Measurements from ENCODE around the gene CWF19L2.

The CWF19L2 gene

DNA sequence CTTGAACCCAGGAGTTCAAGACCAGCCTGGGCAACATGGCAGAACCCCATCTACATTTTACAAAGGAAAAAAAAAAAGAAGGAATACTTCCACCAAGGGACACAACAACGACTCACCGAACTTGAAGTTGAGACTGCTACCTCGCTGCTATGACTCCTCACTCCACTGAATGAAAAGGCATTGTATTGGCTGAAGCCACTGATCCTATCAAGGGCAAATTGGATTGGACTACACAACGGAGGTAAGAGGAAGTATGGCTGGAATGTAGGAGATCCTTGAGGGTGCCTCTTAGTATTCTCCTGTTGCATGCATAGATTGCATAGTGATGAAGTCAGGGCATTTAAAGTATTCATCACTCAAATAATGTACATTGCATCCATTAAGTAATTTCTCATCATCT, 97.9 kb downstream of the CWF19L2 start:
- H3K4me2 ChIP-seq (ENCODE audit: low read depth, low read length, poor library complexity, severe bottlenecking): no peak overlapping the region
- H3K79me2 ChIP-seq (ENCODE audit: insufficient read depth, low read length): no peaks in the 10 kb centered on the region
- no peaks in the 10 kb centered on the region for H3F3A ChIP-seq (ENCODE audit: low read depth)
- TF ChIP-seq, protein P1, sequence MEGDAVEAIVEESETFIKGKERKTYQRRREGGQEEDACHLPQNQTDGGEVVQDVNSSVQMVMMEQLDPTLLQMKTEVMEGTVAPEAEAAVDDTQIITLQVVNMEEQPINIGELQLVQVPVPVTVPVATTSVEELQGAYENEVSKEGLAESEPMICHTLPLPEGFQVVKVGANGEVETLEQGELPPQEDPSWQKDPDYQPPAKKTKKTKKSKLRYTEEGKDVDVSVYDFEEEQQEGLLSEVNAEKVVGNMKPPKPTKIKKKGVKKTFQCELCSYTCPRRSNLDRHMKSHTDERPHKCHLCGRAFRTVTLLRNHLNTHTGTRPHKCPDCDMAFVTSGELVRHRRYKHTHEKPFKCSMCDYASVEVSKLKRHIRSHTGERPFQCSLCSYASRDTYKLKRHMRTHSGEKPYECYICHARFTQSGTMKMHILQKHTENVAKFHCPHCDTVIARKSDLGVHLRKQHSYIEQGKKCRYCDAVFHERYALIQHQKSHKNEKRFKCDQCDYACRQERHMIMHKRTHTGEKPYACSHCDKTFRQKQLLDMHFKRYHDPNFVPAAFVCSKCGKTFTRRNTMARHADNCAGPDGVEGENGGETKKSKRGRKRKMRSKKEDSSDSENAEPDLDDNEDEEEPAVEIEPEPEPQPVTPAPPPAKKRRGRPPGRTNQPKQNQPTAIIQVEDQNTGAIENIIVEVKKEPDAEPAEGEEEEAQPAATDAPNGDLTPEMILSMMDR (conservative IDR thresholded peaks at IDR 0.05; ENCODE audit: low read length): no peak
- no peak for TF ChIP-seq EZH2phosphoT487 (IDR thresholded peaks at IDR 0.05; ENCODE audit: borderline replicate concordance)
- no peaks in the 10 kb centered on the region for H3K27me3 ChIP-seq (ENCODE audit: insufficient read depth, low read length, poor library complexity, severe bottlenecking)
- no peak overlapping the region for H2AFZ ChIP-seq (ENCODE audit: low read length)
- H3K9me3 ChIP-seq (ENCODE audit: insufficient read depth, low read depth, low read length): no peaks in the 10 kb centered on the region
- no peak overlapping the region for H3K9ac ChIP-seq (ENCODE audit: low read depth, low read length, poor library complexity, severe bottlenecking)
- H3K9me2 ChIP-seq (replicated peaks; ENCODE audit: low read depth, low read length): no peaks in the 10 kb centered on the region
- H3K36me3 ChIP-seq (ENCODE audit: insufficient read depth, low read length): 0 out of 2 replicates have a peak, but pooled peaks cover 3% of the 10 kb centered on the region
- no peaks in the 10 kb centered on the region for H3K4me1 ChIP-seq (ENCODE audit: insufficient read depth, low read length, poor library complexity, severe bottlenecking)
- H3K4me3 ChIP-seq (ENCODE audit: low read length, poor library complexity, severe bottlenecking): no peak overlapping the region
- H4K20me1 ChIP-seq (ENCODE audit: insufficient read depth, low read length, poor library complexity, severe bottlenecking): no peaks in the 10 kb centered on the region

GRCh38 chr11:107357877-107358276, 99.7 kb downstream of the CWF19L2 start:
- Histone ChIP-seq H3K79me2 (ENCODE audit: insufficient read depth, low read length) (no peaks in the 10 kb centered on the region), H3K9me3 (ENCODE audit: insufficient read depth, low read depth, low read length) (no peaks in the 10 kb centered on the region), H3K9me2 (replicated peaks; ENCODE audit: low read depth, low read length) (no peaks in the 10 kb centered on the region), H2AFZ (ENCODE audit: low read length) (no peak overlapping the region), H3K9ac (ENCODE audit: low read depth, low read length, poor library complexity, severe bottlenecking) (no peak overlapping the region), H3K4me2 (ENCODE audit: low read depth, low read length, poor library complexity, severe bottlenecking) (no peak overlapping the region), H3K4me3 (ENCODE audit: low read length, poor library complexity, severe bottlenecking) (no peak overlapping the region), H3K4me1 (ENCODE audit: insufficient read depth, low read length, poor library complexity, severe bottlenecking) (no peaks in the 10 kb centered on the region), H3F3A (ENCODE audit: low read depth) (no peaks in the 10 kb centered on the region), H3K27me3 (ENCODE audit: insufficient read depth, low read length, poor library complexity, severe bottlenecking) (no peaks in the 10 kb centered on the region), H4K20me1 (ENCODE audit: insufficient read depth, low read length, poor library complexity, severe bottlenecking) (no peaks in the 10 kb centered on the region), H3K36me3 (ENCODE audit: insufficient read depth, low read length) (0 out of 2 replicates have a peak, but pooled peaks cover 3% of the 10 kb centered on the region)
- no peak for TF ChIP-seq EZH2phosphoT487 (IDR thresholded peaks at IDR 0.05; ENCODE audit: borderline replicate concordance)
- TF ChIP-seq, protein P1 (conservative IDR thresholded peaks at IDR 0.05; ENCODE audit: low read length): no peak

DNA sequence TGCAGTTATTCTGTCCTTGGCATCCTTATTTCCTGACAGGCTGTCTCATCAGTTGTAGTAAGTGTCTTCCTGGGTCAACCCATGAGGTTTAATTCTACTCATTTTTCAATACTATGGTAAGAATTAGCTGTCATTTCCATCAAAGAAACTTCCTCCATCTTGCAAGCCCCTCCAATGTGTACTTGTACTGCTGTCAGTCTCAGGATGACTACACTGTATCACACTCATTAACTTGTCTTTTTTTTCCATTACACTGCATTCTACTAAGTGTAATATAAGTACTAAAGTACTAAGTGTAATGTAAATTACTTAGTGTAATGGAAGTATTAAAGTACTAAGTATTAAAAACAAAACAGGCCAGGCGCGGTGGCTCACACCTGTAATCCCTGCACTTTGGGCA, 102.8 kb downstream of the CWF19L2 start:
- Histone ChIP-seq H3K9me3 (ENCODE audit: insufficient read depth, low read depth, low read length) (no peaks in the 10 kb centered on the region), H3F3A (ENCODE audit: low read depth) (no peaks in the 10 kb centered on the region), H3K4me3 (ENCODE audit: low read length, poor library complexity, severe bottlenecking) (no peak overlapping the region), H4K20me1 (ENCODE audit: insufficient read depth, low read length, poor library complexity, severe bottlenecking) (no peaks in the 10 kb centered on the region), H2AFZ (ENCODE audit: low read length) (no peak overlapping the region), H3K4me2 (ENCODE audit: low read depth, low read length, poor library complexity, severe bottlenecking) (no peak overlapping the region), H3K36me3 (ENCODE audit: insufficient read depth, low read length) (peaks cover 6% of the 10 kb centered on the region; the same call in 1 of the 2 replicates), H3K9me2 (replicated peaks; ENCODE audit: low read depth, low read length) (no peaks in the 10 kb centered on the region), H3K4me1 (ENCODE audit: insufficient read depth, low read length, poor library complexity, severe bottlenecking) (no peaks in the 10 kb centered on the region), H3K9ac (ENCODE audit: low read depth, low read length, poor library complexity, severe bottlenecking) (no peak overlapping the region), H3K27me3 (ENCODE audit: insufficient read depth, low read length, poor library complexity, severe bottlenecking) (no peaks in the 10 kb centered on the region), H3K79me2 (ENCODE audit: insufficient read depth, low read length) (no peaks in the 10 kb centered on the region)
- TF ChIP-seq, protein P1 (conservative IDR thresholded peaks at IDR 0.05; ENCODE audit: low read length): no peak
- TF ChIP-seq EZH2phosphoT487 (IDR thresholded peaks at IDR 0.05; ENCODE audit: borderline replicate concordance): no peak
